ENCODE measurements around the gene KCNH1.
"Not testable (repeated sequence)": the region's sequence is repeated elsewhere in the genome, so short reads cannot be mapped to it uniquely, and the experiment has no call there.

Gene KCNH1

GRCh38 chr1:210992837-210993236 lies 141.1 kb downstream of the KCNH1 start:
- DNase-seq, result no peak

- no peak for DNase-seq
Measured at GRCh38 chr1:210989905-210990304, 144.0 kb downstream of the KCNH1 start.

GRCh38 chr1:210981490-210981889 lies 152.5 kb downstream of the KCNH1 start:
- no peak for DNase-seq

- no peak for DNase-seq
Measured at GRCh38 chr1:210980082-210980481, 153.9 kb downstream of the KCNH1 start.

- no peak for DNase-seq
Measured at GRCh38 chr1:210978974-210979354, 155.0 kb downstream of the KCNH1 start.

- DNase-seq, result no peak
Measured at GRCh38 chr1:210978316-210978973, 155.5 kb downstream of the KCNH1 start.

- DNase-seq, result no peak
Measured at GRCh38 chr1:210951279-210951678, 182.7 kb downstream of the KCNH1 start.

GRCh38 chr1:210949940-210950546 lies 183.9 kb downstream of the KCNH1 start:
- not testable (repeated sequence) for DNase-seq

- DNase-seq, result no peak
Measured at GRCh38 chr1:210949489-210949888, 184.5 kb downstream of the KCNH1 start.

GRCh38 chr1:210949039-210949438 lies 184.9 kb downstream of the KCNH1 start:
- DNase-seq, result peak; percentile 39

- DNase-seq, result peak; percentile 4
Measured at GRCh38 chr1:210944252-210944651, 189.7 kb downstream of the KCNH1 start.

GRCh38 chr1:210942513-210942912 lies 191.4 kb downstream of the KCNH1 start:
- no peak for DNase-seq

GRCh38 chr1:210940081-210940617 lies 193.8 kb downstream of the KCNH1 start:
- DNase-seq, result no peak

- no peak for DNase-seq
Measured at GRCh38 chr1:210938416-210938925, 195.5 kb downstream of the KCNH1 start.

GRCh38 chr1:210937846-210938245 lies 196.1 kb downstream of the KCNH1 start:
- DNase-seq, result no peak

- no peak for DNase-seq
Measured at GRCh38 chr1:210935905-210936304, 198.0 kb downstream of the KCNH1 start.

GRCh38 chr1:210932104-210932503 lies 201.8 kb downstream of the KCNH1 start:
- no peak for DNase-seq

GRCh38 chr1:210922666-210923065 lies 211.3 kb downstream of the KCNH1 start:
- no peak for DNase-seq

- DNase-seq, result no peak
Measured at GRCh38 chr1:210920716-210921694, 212.9 kb downstream of the KCNH1 start.

- no peak for DNase-seq
Measured at GRCh38 chr1:210920258-210920657, 213.7 kb downstream of the KCNH1 start.

GRCh38 chr1:210918893-210919292 lies 215.1 kb downstream of the KCNH1 start:
- no peak for DNase-seq

GRCh38 chr1:210917560-210918169 lies 216.3 kb downstream of the KCNH1 start:
- DNase-seq, result no peak

- no peak for DNase-seq
Measured at GRCh38 chr1:210916548-210916947, 217.4 kb downstream of the KCNH1 start.
